BLaER1 treated with 17β-estradiol and CSF1 and Interleukin-3, amounts not matched to agents 10 nM and 100 nM (cell line): Measurements from ENCODE around the gene HOXC13.

Source experiments
- H3K27ac ChIP-seq, 11 experiments: shearing (Covaris generic); formaldehyde crosslinking; 2 replicates each; pipeline ENCODE4 v1.8.1; 2022
- H3K27me3 ChIP-seq, 11 experiments: shearing (Covaris generic); formaldehyde crosslinking; 2 replicates each; pipeline ENCODE4 v1.8.1; 2022
- H3K36me3 ChIP-seq, 11 experiments: shearing (Covaris generic); formaldehyde crosslinking; 2 replicates each; pipeline ENCODE4 v1.8.1; 2022
- H3K4me1 ChIP-seq, 10 experiments: shearing (Covaris generic); formaldehyde crosslinking; 2 replicates each; pipeline ENCODE4 v1.8.1; 2022
- H3K4me2 ChIP-seq, 11 experiments: shearing (Covaris generic); formaldehyde crosslinking; 2 replicates each; pipeline ENCODE4 v1.8.1; 2022
- H3K4me3 ChIP-seq, 10 experiments: shearing (Covaris generic); formaldehyde crosslinking; 2 replicates each; pipeline ENCODE4 v1.8.1; 2022
- H3K9ac ChIP-seq, 11 experiments: shearing (Covaris generic); formaldehyde crosslinking; 2 replicates each; pipeline ENCODE4 v1.8.1; 2022
- H3K9me3 ChIP-seq, 11 experiments: shearing (Covaris generic); formaldehyde crosslinking; replicated peaks in 1 of 11; 2 replicates each; pipeline ENCODE4 v1.8.1; 2022
- H4K20me1 ChIP-seq, 11 experiments: shearing (Covaris generic); formaldehyde crosslinking; 2 replicates each; pipeline ENCODE4 v1.8.1; 2022
- Cebpa-rat ChIP-seq, 11 experiments: shearing (Covaris generic); IDR thresholded peaks; 2 replicates each; pipeline ENCODE4 v1.8.1; 2022

The HOXC13 gene

GRCh38 chr12:53938326-53939140 lies at the start of gene HOXC13:
Gene HOXC13 (plus strand): TSS chr12:53938831. CDS start chr12:53938907, 76 bp downstream.
- Histone ChIP-seq H3K9me3 (peaks cover 4 to 39% (median 24%) of the 10 kb centered on the region in 11 experiments; a peak in 19 of 22 replicates), H3K4me3 (no peak within 1 kb of the TSS), H3K4me2 (no peak within 1 kb of the TSS), H4K20me1 (peaks cover 0 to 68% (median 38%) of the 10 kb centered on the region in 11 experiments; a peak in 14 of 22 replicates), H3K27ac (no peak within 1 kb of the TSS), H3K9ac (no peak within 1 kb of the TSS), H3K36me3 (no peaks in the 10 kb centered on the region), H3K27me3 (peaks cover 100% of the 10 kb centered on the region in 11 experiments), H3K4me1 (no peaks in the 10 kb centered on the region)
- no peak for TF ChIP-seq Cebpa-rat (IDR thresholded peaks at IDR 0.05)

- TF ChIP-seq Cebpa-rat (IDR thresholded peaks at IDR 0.05): no peak
- peaks cover 0 to 23% (median 13%) of the 10 kb centered on the region in 10 experiments; a peak in 14 of 20 replicates for H3K4me1 ChIP-seq
- H3K27ac ChIP-seq: no peak overlapping the region
- H3K4me3 ChIP-seq: no peak overlapping the region
- no peaks in the 10 kb centered on the region for H4K20me1 ChIP-seq
- H3K9me3 ChIP-seq: no peaks in the 10 kb centered on the region
- H3K27me3 ChIP-seq: no peaks in the 10 kb centered on the region; a peak in 1 of 22 replicates
- H3K36me3 ChIP-seq: no peaks in the 10 kb centered on the region
- peak overlapping the region in 2 of 11 experiments; percentile 3 to 8; a peak in 2 of 22 replicates for H3K4me2 ChIP-seq
- no peak overlapping the region for H3K9ac ChIP-seq
Observed at GRCh38 chr12:53890081-53890480, 48.5 kb upstream of the HOXC13 start.

GRCh38 chr12:53892762-53893395 lies 45.8 kb upstream of the HOXC13 start:
- Histone ChIP-seq H3K9ac (no peak overlapping the region), H3K4me1 (peaks cover 0 to 23% (median 13%) of the 10 kb centered on the region in 10 experiments; a peak in 14 of 20 replicates), H4K20me1 (no peaks in the 10 kb centered on the region), H3K36me3 (no peaks in the 10 kb centered on the region), H3K4me2 (peak overlapping the region; percentile 0 to 50 (median 39); a peak in 15 of 22 replicates), H3K4me3 (no peak overlapping the region), H3K27ac (no peak overlapping the region), H3K9me3 (peaks cover 0 to 6% (median 0%) of the 10 kb centered on the region in 11 experiments; a peak in 2 of 22 replicates), H3K27me3 (0 out of 22 replicates have a peak, but pooled peaks cover 0 to 3% (median 0%) of the 10 kb centered on the region in 11 experiments)
- TF ChIP-seq Cebpa-rat (IDR thresholded peaks at IDR 0.05): no peak

GRCh38 chr12:53899230-53899629 lies 39.4 kb upstream of the HOXC13 start:
- Histone ChIP-seq H3K9ac (no peak overlapping the region), H3K4me3 (no peak overlapping the region), H3K36me3 (no peaks in the 10 kb centered on the region), H3K27ac (no peak overlapping the region), H3K4me2 (no peak overlapping the region), H4K20me1 (no peaks in the 10 kb centered on the region), H3K4me1 (peaks cover 0 to 4% (median under 1%) of the 10 kb centered on the region in 10 experiments; a peak in 7 of 20 replicates), H3K27me3 (peaks cover 0 to 8% (median 0%) of the 10 kb centered on the region in 11 experiments; a peak in 3 of 22 replicates), H3K9me3 (peaks cover 0 to 6% (median 0%) of the 10 kb centered on the region in 11 experiments; a peak in 2 of 22 replicates)
- no peak for TF ChIP-seq Cebpa-rat (IDR thresholded peaks at IDR 0.05)

GRCh38 chr12:53907103-53907502 lies 31.5 kb upstream of the HOXC13 start:
- Histone ChIP-seq H4K20me1 (no peaks in the 10 kb centered on the region), H3K4me3 (no peak overlapping the region), H3K4me2 (0 out of 22 replicates have a peak overlapping the region, but pooled peaks of 1 of the 11 experiments have one; percentile 6), H3K27me3 (peaks cover 0 to 12% (median 0%) of the 10 kb centered on the region in 11 experiments; a peak in 6 of 22 replicates), H3K9ac (no peak overlapping the region), H3K36me3 (no peaks in the 10 kb centered on the region), H3K4me1 (peaks cover 0 to 9% (median 0%) of the 10 kb centered on the region in 10 experiments; a peak in 1 of 20 replicates), H3K9me3 (no peaks in the 10 kb centered on the region), H3K27ac (no peak overlapping the region)
- no peak for TF ChIP-seq Cebpa-rat (IDR thresholded peaks at IDR 0.05)

GRCh38 chr12:53916788-53917655 lies 21.6 kb upstream of the HOXC13 start:
- H3K36me3 ChIP-seq: no peaks in the 10 kb centered on the region
- H3K9ac ChIP-seq: no peak overlapping the region
- no peak overlapping the region for H3K4me2 ChIP-seq
- H3K4me1 ChIP-seq: no peaks in the 10 kb centered on the region
- no peak overlapping the region for H3K27ac ChIP-seq
- no peak for TF ChIP-seq Cebpa-rat (IDR thresholded peaks at IDR 0.05)
- no peak overlapping the region for H3K4me3 ChIP-seq
- peaks cover 6 to 59% (median 34%) of the 10 kb centered on the region in 11 experiments; a peak in 18 of 22 replicates for H3K27me3 ChIP-seq
- no peaks in the 10 kb centered on the region for H4K20me1 ChIP-seq
- no peaks in the 10 kb centered on the region for H3K9me3 ChIP-seq

- peaks cover 19 to 42% (median 33%) of the 10 kb centered on the region in 11 experiments for H3K9me3 ChIP-seq
- no peaks in the 10 kb centered on the region for H3K36me3 ChIP-seq
- no peak overlapping the region for H3K9ac ChIP-seq
- no peaks in the 10 kb centered on the region for H3K4me1 ChIP-seq
- no peak overlapping the region for H3K4me2 ChIP-seq
- no peak overlapping the region for H3K27ac ChIP-seq
- H3K27me3 ChIP-seq: peaks cover 82 to 99% (median 96%) of the 10 kb centered on the region in 11 experiments
- TF ChIP-seq Cebpa-rat (IDR thresholded peaks at IDR 0.05): no peak
- H3K4me3 ChIP-seq: no peak overlapping the region
- H4K20me1 ChIP-seq: peaks cover 0 to 21% (median 0%) of the 10 kb centered on the region in 11 experiments; a peak in 5 of 22 replicates
Observed at GRCh38 chr12:53924521-53925405, 13.9 kb upstream of the HOXC13 start.
